Transverse colon (tissue), 4 donors: ENCODE data around the gene TIPARP. TPM values are rescaled to one million over a fixed set of nuclear protein-coding genes. Genes with fewer than 3 reads are reported as not detected.

Experiments
- DNase-seq: peaks from one replicate; pipeline ENCODE4 v3.0.0-alpha.2; 2019
- H3K27ac ChIP-seq, 4 donors: fragments of 200-600 bp; sonication (generic); 2 replicates each; pipeline ENCODE4 v1.5.1; 2016 to 2018; ENCODE audit warnings: inconsistent platforms in 4 of 4
- H3K27me3 ChIP-seq: fragments of 200-600 bp; sonication (generic); 2 replicates; pipeline ENCODE4 v1.5.1; 2017; ENCODE audit warnings: inconsistent platforms
- H3K36me3 ChIP-seq, 4 donors: fragments of 200-600 bp; sonication (generic); 2 replicates each; pipeline ENCODE4 v1.5.1; 2017 to 2019; ENCODE audit warnings: inconsistent platforms in 4 of 4
- H3K4me1 ChIP-seq, 4 donors: fragments of 200-600 bp; sonication (generic); 2 replicates each; pipeline ENCODE4 v1.5.1; 2017 to 2020; ENCODE audit warnings: inconsistent platforms in 4 of 4
- H3K4me3 ChIP-seq, 4 donors: fragments of 200-600 bp; sonication (generic); 1 replicate in 1 of 4; 2 replicates in 3 of 4; pipeline versions ENCODE4 v1.5.1 to v1.6.1; 2017 to 2019; ENCODE audit warnings: inconsistent platforms in 4 of 4
- H3K9me3 ChIP-seq, 2 donors: fragments of 200-600 bp; sonication (generic); 2 replicates each; pipeline ENCODE4 v1.5.1; 2017 to 2019; ENCODE audit warnings: inconsistent platforms in 2 of 2
- EP300 ChIP-seq: sonication (generic); formaldehyde crosslinking; IDR thresholded peaks from one replicate; pipeline ENCODE4 v1.6.1; 2017; ENCODE audit warnings: antibody characterized with exemption, low read depth
- POLR2A ChIP-seq: fragments of 450-650 bp; IDR thresholded peaks from one replicate; pipeline ENCODE4 v1.6.1; 2016; ENCODE audit warnings: antibody characterized with exemption, mild to moderate bottlenecking, moderate library complexity
- POLR2AphosphoS5 ChIP-seq, 3 donors: sonication (generic); formaldehyde crosslinking; IDR thresholded peaks; one replicate each; pipeline ENCODE4 v1.6.1; 2016; ENCODE audit warnings: antibody characterized with exemption in 3 of 3
- WGBS, 2 donors: methylation state at CpG; one replicate each; pipeline ENCODE4 v1.1.5; 2018; ENCODE audit warnings: low coverage in 1 of 2; 5-methylcytosine and 5-hydroxymethylcytosine counted together
- in situ Hi-C, 4 donors: fragments of 200-750 bp; cut with MboI; loops; one replicate each; pipeline versions ENCODE4 v1.15.0 to v1.15.1; 2017; ENCODE audit warnings: low sequenced_read_pairs in 3 of 4, low pct_ligation_motif_present in 1 of 4, low pct_unique_long_range_greater_than_20kb in 1 of 4
- intact Hi-C: fragments of 100-400 bp; cut with DNase I; formaldehyde crosslinking; loops from one replicate; pipeline ENCODE4 v1.15.1; 2023; ENCODE audit warnings: low total_unique reads
- total RNA-seq, 4 donors: library from RNA; depleted of rRNA; stranded (reverse); fragments of >200 nt; gene quantifications; one replicate each; pipeline ENCODE4 v1.1.0, GENCODE V29; 2016
- TF ChIP-seq, protein P1 (sequence below), 5 experiments: fragments of 200-600 bp in 3 of 5; fragments of 450-650 bp in 2 of 5; sonication (generic) in 3 of 5; IDR thresholded peaks; 1 replicate in 2 of 5; 2 replicates in 3 of 5; pipeline ENCODE4 v1.5.1; 2016 to 2017; ENCODE audit warnings: antibody characterized with exemption in 5 of 5, inconsistent platforms in 3 of 5, mild to moderate bottlenecking in 2 of 5, moderate library complexity in 1 of 5

The TIPARP gene
- total RNA-seq, 4 donors from 2014 or later: 11.9 to 47.1 (median 34.3) TPM

DNA sequence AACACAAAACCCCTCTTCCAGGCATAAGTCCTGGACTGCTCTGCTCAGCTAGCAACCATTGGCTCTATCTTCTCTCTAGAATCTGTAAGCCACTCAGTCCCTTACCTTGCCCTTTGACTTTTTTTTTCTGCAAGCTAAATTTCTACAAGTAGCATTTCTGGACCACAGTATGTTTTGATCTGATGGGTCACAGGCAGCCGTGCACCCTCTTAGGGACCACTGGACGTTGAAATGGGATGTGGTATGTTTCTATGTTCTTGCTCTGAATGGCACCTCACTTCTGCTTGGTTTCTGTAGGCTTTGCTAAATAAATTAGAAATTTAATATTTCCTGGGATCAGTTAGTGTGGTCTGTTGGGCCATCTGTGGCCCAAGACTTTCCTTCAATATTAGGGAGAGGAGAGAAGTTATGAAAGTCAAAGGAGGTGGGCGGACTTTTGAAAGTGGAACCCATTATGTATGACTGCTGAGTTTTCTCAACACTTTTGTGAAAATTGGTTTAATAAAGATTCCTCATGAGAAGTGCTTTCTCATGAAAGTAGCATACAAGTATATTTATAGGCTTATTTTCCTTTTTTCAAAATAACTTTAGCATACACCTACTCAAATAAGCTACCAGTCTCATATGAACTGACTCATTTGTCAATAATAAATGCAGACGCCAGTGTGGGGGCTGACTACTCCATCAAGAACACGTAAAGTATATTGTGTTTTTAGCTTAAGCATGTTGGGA, 18.4 kb upstream of the TIPARP start:
- in situ Hi-C loops (loop anchor here in 3 of 4 donors (25.0 kb wide), 3 partner anchors 94 to 519 kb away; partner anchors contain the start of gene SSR3 (in 2 of the 3)), intact Hi-C loops (no loop called here)
- Histone ChIP-seq H3K27ac (no peak overlapping the region), H3K4me3 (no peak overlapping the region), H3K9me3 (no peaks in the 10 kb centered on the region), H3K36me3 (no peaks in the 10 kb centered on the region), H3K27me3 (no peaks in the 10 kb centered on the region), H3K4me1 (peaks cover 0 to 24% (median 10%) of the 10 kb centered on the region in 4 donors)
- WGBS, 2 donors: 86 to 87% methylated on average over 5 of the region's 5 CpGs
- DNase-seq: no peak
- no peak for TF ChIP-seq POLR2A
- TF ChIP-seq EP300: no peak
- TF ChIP-seq, protein P1, sequence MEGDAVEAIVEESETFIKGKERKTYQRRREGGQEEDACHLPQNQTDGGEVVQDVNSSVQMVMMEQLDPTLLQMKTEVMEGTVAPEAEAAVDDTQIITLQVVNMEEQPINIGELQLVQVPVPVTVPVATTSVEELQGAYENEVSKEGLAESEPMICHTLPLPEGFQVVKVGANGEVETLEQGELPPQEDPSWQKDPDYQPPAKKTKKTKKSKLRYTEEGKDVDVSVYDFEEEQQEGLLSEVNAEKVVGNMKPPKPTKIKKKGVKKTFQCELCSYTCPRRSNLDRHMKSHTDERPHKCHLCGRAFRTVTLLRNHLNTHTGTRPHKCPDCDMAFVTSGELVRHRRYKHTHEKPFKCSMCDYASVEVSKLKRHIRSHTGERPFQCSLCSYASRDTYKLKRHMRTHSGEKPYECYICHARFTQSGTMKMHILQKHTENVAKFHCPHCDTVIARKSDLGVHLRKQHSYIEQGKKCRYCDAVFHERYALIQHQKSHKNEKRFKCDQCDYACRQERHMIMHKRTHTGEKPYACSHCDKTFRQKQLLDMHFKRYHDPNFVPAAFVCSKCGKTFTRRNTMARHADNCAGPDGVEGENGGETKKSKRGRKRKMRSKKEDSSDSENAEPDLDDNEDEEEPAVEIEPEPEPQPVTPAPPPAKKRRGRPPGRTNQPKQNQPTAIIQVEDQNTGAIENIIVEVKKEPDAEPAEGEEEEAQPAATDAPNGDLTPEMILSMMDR (IDR thresholded peaks at IDR 0.05): no peak
- TF ChIP-seq POLR2AphosphoS5 (IDR thresholded peaks at IDR 0.05): no peak

DNA sequence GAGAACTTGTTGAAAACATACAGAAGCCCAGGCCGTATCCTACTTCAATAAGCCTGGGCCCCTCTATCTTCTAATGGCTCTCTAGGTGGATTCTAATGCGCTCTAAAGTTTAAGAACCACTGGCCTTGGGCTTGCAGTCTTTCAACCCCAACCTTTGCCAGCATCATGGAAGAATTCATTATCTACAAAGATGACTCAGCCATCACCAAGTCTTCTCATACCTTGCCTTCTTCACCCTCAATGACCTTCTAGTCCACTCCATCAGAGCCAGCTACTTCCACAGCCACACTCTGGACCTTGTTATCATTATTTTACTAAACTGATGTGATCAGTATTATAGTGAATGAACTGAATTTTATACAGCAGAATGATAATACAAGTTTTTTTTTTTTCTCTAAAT, 16.9 kb upstream of the TIPARP start:
- H3K36me3 ChIP-seq: no peaks in the 10 kb centered on the region
- 95 to 100% methylated on average over 2 of the region's 2 CpGs for WGBS, 2 donors
- in situ Hi-C loops: loop anchor here in 3 of 4 donors (25.0 kb wide), 3 partner anchors 95 to 520 kb away; partner anchors contain the start of gene SSR3 (in 2 of the 3)

DNA sequence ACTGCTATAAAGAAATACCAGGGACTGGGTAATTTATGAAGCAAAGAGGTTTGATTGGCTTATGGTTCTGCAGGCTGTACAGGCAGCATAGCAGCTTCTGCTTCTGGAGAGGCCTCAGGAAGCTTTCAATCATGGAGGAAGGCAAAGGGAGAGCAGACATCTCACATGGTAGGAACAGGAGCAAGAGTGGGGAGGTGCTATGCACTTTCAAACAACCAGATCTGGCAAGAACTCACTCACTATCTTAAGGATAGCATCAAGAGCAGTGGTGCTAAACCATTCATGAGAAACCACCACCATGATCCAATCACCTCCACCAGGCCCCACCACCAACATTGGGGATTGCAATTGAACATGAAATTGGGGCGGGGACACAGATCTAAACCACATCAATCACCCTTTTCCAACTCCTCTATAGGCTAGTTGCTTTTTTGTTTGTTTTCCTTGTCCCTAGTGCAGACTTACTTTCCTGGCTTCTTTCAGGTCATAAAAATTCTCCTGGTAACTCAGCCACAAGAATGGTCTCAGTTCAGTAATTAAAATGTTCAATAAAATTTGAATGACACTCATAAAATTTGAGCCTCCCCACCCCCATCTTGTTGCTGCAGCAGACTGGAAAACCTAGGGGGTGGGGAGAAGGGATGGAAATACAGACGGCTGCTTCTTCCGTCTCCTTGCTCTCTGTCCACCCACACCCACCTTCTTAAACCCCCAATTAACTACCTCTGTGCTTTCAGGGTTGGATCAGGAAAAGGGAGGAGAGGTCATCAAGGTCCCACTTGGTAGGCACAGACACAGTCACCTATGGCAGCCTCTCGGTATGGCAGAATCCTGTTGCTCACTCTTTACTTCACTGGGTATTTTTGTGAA, 16.3 kb upstream of the TIPARP start:
- 51 to 53% methylated on average over 3 to 4 of the region's 4 CpGs for WGBS, 2 donors
- peak; percentile 36 for DNase-seq
- no peak for TF ChIP-seq EP300
- TF ChIP-seq, protein P1 (IDR thresholded peaks at IDR 0.05): no peak
- TF ChIP-seq POLR2AphosphoS5 (IDR thresholded peaks at IDR 0.05): no peak
- TF ChIP-seq POLR2A: no peak
- no peaks in the 10 kb centered on the region for H3K9me3 ChIP-seq
- H3K27ac ChIP-seq: peak overlapping the region in 3 of 4 donors; percentile 12 to 58 (median 23)
- intact Hi-C loops: no loop called here
- in situ Hi-C loops: loop anchor here in 3 of 4 donors (25.0 kb wide), 3 partner anchors 96 to 521 kb away; partner anchors contain the start of gene SSR3 (in 2 of the 3)
- no peaks in the 10 kb centered on the region for H3K36me3 ChIP-seq
- H3K27me3 ChIP-seq: no peaks in the 10 kb centered on the region
- no peak overlapping the region for H3K4me3 ChIP-seq
- peaks cover 0 to 24% (median 10%) of the 10 kb centered on the region in 4 donors for H3K4me1 ChIP-seq

More for the DNA sequence above, 16.9 kb upstream of the TIPARP start:
- H3K9me3 ChIP-seq: no peaks in the 10 kb centered on the region
- no peaks in the 10 kb centered on the region for H3K27me3 ChIP-seq
- H3K4me3 ChIP-seq: no peak overlapping the region
- peak overlapping the region in 2 of 4 donors; percentile 12 to 23 for H3K27ac ChIP-seq
- DNase-seq: no peak
- no peak for TF ChIP-seq POLR2A
- TF ChIP-seq, protein P1 (IDR thresholded peaks at IDR 0.05): no peak
- no peak for TF ChIP-seq POLR2AphosphoS5 (IDR thresholded peaks at IDR 0.05)
- TF ChIP-seq EP300: no peak
- intact Hi-C loops: no loop called here
- peaks cover 0 to 24% (median 10%) of the 10 kb centered on the region in 4 donors for H3K4me1 ChIP-seq

DNA sequence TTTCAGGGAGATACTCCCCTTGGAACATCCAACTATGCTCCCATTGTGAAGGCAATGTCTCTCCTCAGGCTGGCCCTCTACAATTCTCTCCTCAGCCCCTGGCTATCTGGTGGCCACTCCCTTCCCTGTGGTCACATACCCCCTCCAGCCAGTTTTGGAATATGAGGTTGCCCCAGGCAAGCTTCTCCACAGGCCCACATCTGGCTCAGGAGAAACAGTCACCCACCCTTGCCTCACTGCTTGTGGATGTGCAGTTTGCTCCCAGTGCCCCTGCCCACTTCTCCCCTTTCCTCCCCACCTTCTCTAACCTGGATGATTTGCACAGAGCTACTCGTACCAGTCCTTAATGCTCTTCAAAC, 15.7 kb upstream of the TIPARP start:
- 79% methylated on average over 1 of the region's 1 CpG; no CpG with 5 or more reads in 1 of the 2 donors for WGBS, 2 donors
- Histone ChIP-seq H3K27me3 (no peaks in the 10 kb centered on the region), H3K27ac (no peak overlapping the region), H3K36me3 (no peaks in the 10 kb centered on the region), H3K4me3 (no peak overlapping the region), H3K4me1 (peaks cover 0 to 24% (median 10%) of the 10 kb centered on the region in 4 donors), H3K9me3 (no peaks in the 10 kb centered on the region)
- intact Hi-C loops: no loop called here
- no peak for TF ChIP-seq EP300
- TF ChIP-seq POLR2AphosphoS5 (IDR thresholded peaks at IDR 0.05): no peak
- TF ChIP-seq POLR2A: no peak
- TF ChIP-seq, protein P1 (IDR thresholded peaks at IDR 0.05): no peak
- no peak for DNase-seq
- in situ Hi-C loops: loop anchor here in 3 of 4 donors (25.0 kb wide), 3 partner anchors 96 to 521 kb away; partner anchors contain the start of gene SSR3 (in 2 of the 3)
